ENCODE measurements around the gene XRCC5. TPM values are rescaled to one million over a fixed set of nuclear protein-coding genes. Genes with fewer than 3 reads are reported as not detected.

The XRCC5 gene
- total RNA-seq, 6 experiments from 2014 or later: 92.0 to 131 (median 106) TPM

DNA sequence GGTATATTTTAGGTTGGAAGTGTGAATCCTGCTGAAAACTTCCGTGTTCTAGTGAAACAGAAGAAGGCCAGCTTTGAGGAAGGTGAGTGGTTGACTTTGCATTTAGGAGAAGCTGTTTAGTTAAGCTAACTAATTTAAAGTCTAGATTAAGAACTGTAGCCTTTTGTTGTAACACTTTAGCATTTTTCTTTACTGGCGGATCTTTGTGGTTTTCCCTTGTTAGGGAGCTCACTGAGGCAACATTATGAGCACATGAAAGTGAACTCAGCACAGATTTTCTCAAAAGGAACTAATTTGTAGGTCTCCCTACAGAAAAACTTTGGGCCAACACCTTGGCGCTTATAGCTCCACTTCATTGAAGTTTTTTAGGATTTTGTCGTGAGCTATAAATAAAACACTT, 52.8 kb downstream of the XRCC5 start:
- intact Hi-C loops (cut with DNase I): no loop called here
- Histone ChIP-seq H3K36me3 (peaks cover 3 to 74% (median 36%) of the 10 kb centered on the region in 4 donors), H3K9me3 (no peaks in the 10 kb centered on the region), H3K27ac (no peak overlapping the region), H3K4me1 (no peaks in the 10 kb centered on the region), H3K4me3 (no peak overlapping the region), H3K27me3 (no peaks in the 10 kb centered on the region)
- ATAC-seq (no peak), DNase-seq (no peak)
- no peak for TF ChIP-seq POLR2A (IDR thresholded peaks at IDR 0.05)
- TF ChIP-seq, protein P1, sequence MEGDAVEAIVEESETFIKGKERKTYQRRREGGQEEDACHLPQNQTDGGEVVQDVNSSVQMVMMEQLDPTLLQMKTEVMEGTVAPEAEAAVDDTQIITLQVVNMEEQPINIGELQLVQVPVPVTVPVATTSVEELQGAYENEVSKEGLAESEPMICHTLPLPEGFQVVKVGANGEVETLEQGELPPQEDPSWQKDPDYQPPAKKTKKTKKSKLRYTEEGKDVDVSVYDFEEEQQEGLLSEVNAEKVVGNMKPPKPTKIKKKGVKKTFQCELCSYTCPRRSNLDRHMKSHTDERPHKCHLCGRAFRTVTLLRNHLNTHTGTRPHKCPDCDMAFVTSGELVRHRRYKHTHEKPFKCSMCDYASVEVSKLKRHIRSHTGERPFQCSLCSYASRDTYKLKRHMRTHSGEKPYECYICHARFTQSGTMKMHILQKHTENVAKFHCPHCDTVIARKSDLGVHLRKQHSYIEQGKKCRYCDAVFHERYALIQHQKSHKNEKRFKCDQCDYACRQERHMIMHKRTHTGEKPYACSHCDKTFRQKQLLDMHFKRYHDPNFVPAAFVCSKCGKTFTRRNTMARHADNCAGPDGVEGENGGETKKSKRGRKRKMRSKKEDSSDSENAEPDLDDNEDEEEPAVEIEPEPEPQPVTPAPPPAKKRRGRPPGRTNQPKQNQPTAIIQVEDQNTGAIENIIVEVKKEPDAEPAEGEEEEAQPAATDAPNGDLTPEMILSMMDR (IDR thresholded peaks at IDR 0.05): no peak
- 88% methylated on average over 4 of the region's 4 CpGs for WGBS (ENCODE audit: insufficient coverage, low coverage, low lambda C conversion rate, missing lambda C conversion rate)

DNA sequence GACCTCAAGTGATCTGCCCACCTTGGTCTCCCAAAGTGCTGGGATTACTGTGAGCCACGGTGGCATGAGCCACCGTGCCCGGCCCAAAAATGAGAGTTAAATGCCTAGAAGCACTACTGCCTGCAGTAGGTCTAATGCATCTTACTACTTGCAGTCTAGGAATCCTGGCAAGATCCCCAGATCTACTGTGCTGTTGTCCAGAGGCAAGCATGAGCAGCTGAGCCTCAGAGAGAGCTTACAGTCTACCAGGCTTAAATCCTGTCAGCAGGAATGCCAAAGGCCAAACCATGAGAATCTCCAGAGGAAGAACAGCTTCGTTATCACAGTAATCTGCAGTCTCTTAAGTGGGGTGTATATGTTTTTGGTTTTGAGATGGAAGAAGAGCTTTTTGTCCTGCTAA, 54.4 kb downstream of the XRCC5 start:
- peaks cover 3 to 75% (median 41%) of the 10 kb centered on the region in 4 donors for H3K36me3 ChIP-seq
- ATAC-seq (no peak), DNase-seq (no peak)
- no peaks in the 10 kb centered on the region for H3K27me3 ChIP-seq
- no peak overlapping the region for H3K27ac ChIP-seq
- WGBS (ENCODE audit: insufficient coverage, low coverage, low lambda C conversion rate, missing lambda C conversion rate): 71% methylated on average over 1 of the region's 4 CpGs
- H3K4me1 ChIP-seq: no peaks in the 10 kb centered on the region
- intact Hi-C loops (cut with DNase I): no loop called here
- no peak overlapping the region for H3K4me3 ChIP-seq
- no peaks in the 10 kb centered on the region for H3K9me3 ChIP-seq
- TF ChIP-seq POLR2A (IDR thresholded peaks at IDR 0.05): no peak
- TF ChIP-seq, protein P1 (IDR thresholded peaks at IDR 0.05): no peak

DNA sequence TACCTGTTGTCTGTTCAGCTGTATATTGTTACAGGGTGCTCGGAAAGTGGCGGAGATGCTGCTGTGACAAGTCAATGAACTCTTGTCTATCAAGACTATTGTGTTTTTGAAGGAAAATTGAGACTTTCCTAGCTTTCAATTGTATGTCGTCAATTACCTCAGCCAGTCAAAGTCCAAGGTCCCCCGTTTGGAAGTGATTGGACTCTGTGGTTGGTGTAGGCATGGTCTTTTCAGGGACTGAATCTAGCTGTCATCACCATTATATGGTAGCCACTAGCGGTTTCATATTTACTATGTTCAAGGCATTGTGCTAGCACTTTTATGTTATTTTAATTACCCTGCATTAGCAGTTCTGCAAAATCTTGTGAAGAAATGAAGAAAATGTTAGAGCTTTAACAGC, 54.9 kb downstream of the XRCC5 start:
- H3K27ac ChIP-seq: no peak overlapping the region
- intact Hi-C loops (cut with DNase I): no loop called here
- H3K27me3 ChIP-seq: no peaks in the 10 kb centered on the region
- no peaks in the 10 kb centered on the region for H3K4me1 ChIP-seq
- 72% methylated on average over 5 of the region's 5 CpGs for WGBS (ENCODE audit: insufficient coverage, low coverage, low lambda C conversion rate, missing lambda C conversion rate)
- DNase-seq (no peak), ATAC-seq (no peak)
- TF ChIP-seq, protein P1 (IDR thresholded peaks at IDR 0.05): no peak
- TF ChIP-seq POLR2A (IDR thresholded peaks at IDR 0.05): no peak
- H3K36me3 ChIP-seq: peaks cover 3 to 81% (median 46%) of the 10 kb centered on the region in 4 donors
- H3K4me3 ChIP-seq: no peak overlapping the region
- H3K9me3 ChIP-seq: no peaks in the 10 kb centered on the region

DNA sequence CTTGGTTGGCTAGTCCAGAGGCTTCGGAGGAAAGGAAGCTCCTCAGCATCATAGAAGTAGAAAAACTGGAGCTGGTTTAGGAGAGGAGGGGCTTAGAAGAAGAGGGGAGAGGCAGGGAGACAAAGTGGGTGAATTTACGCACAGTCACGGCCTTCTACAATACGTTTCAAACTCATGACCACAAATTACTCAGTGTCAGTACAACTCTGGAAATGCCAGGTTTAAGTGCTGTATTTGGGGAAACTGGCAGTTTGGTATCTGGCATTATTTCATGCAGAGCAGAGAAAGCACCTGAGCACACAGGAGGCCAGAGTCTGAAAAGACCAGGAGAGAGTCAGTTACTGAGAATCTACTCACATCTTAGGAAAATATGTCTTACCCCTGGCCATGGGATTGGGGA, 55.4 kb downstream of the XRCC5 start:
- Histone ChIP-seq H3K4me3 (no peak overlapping the region), H3K9me3 (no peaks in the 10 kb centered on the region), H3K27ac (no peak overlapping the region), H3K4me1 (no peaks in the 10 kb centered on the region), H3K27me3 (no peaks in the 10 kb centered on the region), H3K36me3 (peaks cover 3 to 85% (median 49%) of the 10 kb centered on the region in 4 donors)
- intact Hi-C loops (cut with DNase I): no loop called here
- WGBS (ENCODE audit: insufficient coverage, low coverage, low lambda C conversion rate, missing lambda C conversion rate): 76% methylated on average over 3 of the region's 4 CpGs
- DNase-seq (no peak), ATAC-seq (no peak)
- TF ChIP-seq, protein P1 (IDR thresholded peaks at IDR 0.05): no peak
- no peak for TF ChIP-seq POLR2A (IDR thresholded peaks at IDR 0.05)

DNA sequence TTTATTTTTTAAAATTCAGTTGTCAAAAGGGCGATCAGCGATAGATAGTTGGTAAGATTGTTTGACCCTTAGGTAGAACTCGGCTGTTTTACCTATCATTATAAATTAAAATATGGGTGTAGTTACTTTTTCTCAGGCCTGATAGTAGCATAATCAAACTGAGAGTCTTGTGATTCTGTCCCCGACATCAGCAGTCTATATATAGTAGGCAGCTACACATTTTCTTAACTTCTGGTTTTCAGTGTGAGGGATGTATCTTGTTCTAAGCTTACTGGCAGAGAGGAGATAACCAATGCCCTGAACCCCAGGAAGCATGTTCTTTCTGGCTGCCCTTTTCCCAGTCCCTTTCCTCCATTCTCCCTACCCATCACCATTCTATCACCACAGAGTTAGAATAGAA, 56.6 kb downstream of the XRCC5 start:
- DNase-seq (no peak), ATAC-seq (no peak)
- Histone ChIP-seq H3K9me3 (no peaks in the 10 kb centered on the region), H3K27me3 (no peaks in the 10 kb centered on the region), H3K27ac (no peak overlapping the region), H3K4me3 (no peak overlapping the region), H3K4me1 (no peaks in the 10 kb centered on the region), H3K36me3 (peaks cover 3 to 81% (median 43%) of the 10 kb centered on the region in 4 donors)
- WGBS (ENCODE audit: insufficient coverage, low coverage, low lambda C conversion rate, missing lambda C conversion rate): 83% methylated on average over 4 of the region's 4 CpGs
- intact Hi-C loops (cut with DNase I): no loop called here
- TF ChIP-seq POLR2A (IDR thresholded peaks at IDR 0.05): no peak
- TF ChIP-seq, protein P1 (IDR thresholded peaks at IDR 0.05): no peak
